DOHH2 (cell line): ENCODE measurements around the gene PTS.

Source experiments
- EZH2phosphoT487 ChIP-seq: fragments of 200-600 bp; sonication (generic); IDR thresholded peaks from 2 replicates; pipeline ENCODE4 v1.6.1; 2017; ENCODE audit warnings: borderline replicate concordance, mild to moderate bottlenecking, antibody characterized with exemption, low read length, moderate library complexity, mixed read lengths
- TF ChIP-seq, protein P1 (sequence below): fragments of 200-600 bp; sonication (generic); IDR thresholded peaks from one replicate; pipeline ENCODE4 v1.5.1; 2014; ENCODE audit warnings: antibody characterized with exemption, mild to moderate bottlenecking, low read depth, low read length; ENCODE audit not compliant: poor library complexity, severe bottlenecking

DNA sequence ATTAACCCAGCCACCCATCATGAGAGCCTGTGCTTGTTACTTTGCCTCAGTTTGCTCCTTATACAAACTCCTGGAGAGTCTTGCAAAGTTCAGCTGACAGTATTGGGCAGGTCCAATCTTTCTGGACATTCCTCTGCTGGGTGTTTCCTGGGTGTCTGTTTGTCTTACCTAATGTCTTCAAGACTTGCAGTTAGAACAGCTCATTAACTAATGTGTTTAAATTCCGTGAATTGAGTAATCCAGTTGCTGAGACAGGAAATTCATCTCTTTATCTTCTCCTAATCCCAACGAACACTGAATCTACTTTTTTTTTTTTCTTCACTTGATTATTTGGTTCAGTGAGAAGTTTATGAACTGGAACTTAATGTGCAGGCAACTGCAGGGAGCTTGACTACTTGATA, 30.3 kb upstream of the PTS start:
- TF ChIP-seq, protein P1, sequence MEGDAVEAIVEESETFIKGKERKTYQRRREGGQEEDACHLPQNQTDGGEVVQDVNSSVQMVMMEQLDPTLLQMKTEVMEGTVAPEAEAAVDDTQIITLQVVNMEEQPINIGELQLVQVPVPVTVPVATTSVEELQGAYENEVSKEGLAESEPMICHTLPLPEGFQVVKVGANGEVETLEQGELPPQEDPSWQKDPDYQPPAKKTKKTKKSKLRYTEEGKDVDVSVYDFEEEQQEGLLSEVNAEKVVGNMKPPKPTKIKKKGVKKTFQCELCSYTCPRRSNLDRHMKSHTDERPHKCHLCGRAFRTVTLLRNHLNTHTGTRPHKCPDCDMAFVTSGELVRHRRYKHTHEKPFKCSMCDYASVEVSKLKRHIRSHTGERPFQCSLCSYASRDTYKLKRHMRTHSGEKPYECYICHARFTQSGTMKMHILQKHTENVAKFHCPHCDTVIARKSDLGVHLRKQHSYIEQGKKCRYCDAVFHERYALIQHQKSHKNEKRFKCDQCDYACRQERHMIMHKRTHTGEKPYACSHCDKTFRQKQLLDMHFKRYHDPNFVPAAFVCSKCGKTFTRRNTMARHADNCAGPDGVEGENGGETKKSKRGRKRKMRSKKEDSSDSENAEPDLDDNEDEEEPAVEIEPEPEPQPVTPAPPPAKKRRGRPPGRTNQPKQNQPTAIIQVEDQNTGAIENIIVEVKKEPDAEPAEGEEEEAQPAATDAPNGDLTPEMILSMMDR: no peak
- TF ChIP-seq EZH2phosphoT487: no peak
